HG02571 (cell line): ENCODE measurements around the gene TRAF6.

Source experiments
- ATAC-seq: cut with Tn5 transposase; IDR thresholded peaks from one replicate; pipeline ENCODE4 v1.9.1; 2021; ENCODE audit warnings: mild to moderate bottlenecking, moderate library complexity; ENCODE audit not compliant: unreplicated experiment

Gene TRAF6

DNA sequence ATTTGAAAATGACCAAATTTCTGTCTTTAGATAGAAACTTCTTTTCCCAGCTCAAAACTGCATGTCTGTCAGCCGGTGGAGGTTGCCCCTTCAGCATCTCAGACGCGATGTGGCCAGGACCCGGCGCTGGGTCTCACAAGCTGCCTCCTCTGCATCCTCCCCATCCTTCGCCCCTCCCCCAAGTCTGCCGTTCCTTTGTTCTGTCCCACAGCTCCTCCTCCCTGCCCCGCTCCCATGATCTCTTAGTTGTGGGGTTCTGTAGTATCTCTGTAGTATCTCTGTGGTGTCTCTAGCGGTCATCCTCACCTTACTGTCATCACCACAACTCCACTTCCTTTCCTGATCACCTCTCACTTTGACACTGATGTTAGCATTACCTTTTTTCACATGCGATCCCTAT lies 49.9 kb downstream of the TRAF6 start:
- ATAC-seq: no peak

DNA sequence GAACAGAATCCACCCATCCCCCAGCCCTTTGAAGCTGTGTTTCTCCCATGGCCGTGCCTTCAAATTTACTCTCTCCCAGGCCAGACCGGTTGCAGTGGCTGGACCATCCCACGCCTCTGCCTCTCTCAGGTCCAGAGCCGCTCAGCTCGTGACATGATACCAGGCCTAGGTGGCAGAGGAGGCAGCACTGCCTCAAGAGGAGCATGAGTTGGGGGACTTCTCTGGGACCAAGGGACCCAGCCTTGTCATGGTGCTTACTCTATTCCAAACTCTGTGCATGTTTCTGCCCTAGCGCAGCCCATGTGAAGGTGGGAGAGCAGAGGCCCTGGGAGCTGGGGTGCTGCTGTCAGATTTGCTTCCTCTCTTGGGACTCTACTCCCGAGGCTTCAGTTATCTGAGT lies 51.0 kb downstream of the TRAF6 start:
- no peak for ATAC-seq

DNA sequence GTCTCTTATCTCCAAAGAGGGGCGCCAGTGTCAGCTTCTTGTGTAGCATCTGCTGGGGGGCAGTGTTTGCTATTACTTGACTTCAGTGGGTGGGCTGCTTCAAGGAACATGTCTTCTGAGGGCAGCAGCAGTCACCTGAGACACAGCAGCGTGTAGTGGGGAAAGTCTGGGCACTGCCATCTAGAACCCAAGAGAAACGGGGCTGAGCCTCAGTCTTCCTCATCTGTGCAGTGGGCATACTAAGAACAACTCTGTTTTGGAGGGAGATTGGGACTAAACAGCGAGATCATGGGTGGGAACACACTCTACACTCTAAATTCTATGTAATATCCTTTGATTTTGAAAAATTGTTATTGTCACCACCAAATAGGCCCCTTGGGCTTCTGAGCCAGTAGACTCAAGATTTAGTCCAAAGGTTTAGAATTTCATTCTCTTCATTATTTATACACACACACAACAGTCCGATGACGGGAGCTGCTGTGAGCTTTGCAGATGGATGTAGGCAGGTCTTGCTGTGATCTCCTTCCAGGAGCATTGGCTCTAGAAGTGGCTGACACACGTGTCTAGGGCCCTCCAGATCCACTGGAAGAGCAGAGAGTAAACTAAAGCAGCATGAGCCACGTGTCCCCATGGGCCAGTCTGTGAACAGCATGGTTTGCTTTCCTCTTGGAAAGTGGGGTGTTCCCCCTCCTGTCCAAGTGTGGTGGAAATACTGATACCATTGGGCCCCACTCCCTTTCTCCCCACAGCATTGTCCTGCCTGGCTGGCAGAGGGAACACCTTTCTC lies 51.8 kb downstream of the TRAF6 start:
- ATAC-seq: no peak

DNA sequence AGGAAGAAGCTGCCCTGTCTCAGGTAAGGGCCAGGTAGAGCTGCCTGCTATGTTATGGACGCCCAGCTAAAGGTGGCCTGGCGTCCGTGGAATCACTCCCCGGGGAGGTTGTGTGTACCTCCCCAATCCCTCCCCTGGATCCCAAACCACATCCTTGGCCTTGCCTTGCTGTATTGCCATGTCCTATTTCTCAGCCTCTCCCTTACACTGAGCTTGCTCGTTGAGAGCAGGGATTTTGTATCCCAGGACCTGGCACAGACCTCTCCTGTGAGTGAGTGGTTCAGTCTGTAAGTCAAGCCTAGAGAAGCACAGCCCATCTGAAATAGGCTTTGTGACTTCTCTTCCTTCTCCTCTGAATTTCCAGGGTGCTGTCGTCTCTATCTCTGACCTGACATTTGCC lies 53.9 kb downstream of the TRAF6 start:
- ATAC-seq: no peak

DNA sequence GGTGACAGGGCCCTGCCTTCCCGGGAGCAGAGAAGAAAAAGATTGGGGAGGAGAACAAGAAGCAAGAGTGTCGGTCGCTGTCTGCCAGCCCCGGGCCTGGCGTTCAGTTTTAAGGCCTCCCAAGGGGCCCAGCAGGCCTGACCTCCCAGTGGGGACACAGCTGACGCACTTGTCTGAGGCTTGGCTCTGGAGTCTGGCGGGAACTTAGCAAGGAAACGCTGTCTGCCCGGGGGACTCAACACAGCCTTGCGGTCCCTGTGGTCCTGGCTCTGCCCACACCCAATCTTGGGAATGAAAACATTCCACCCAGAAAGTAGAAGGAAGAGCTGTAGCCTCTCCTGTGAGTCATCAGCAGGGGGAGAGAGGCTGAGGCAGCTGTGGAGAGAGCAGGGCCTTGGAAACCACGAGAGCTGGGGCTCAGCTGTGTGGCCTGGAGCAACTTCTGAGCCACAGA lies 54.4 kb downstream of the TRAF6 start:
- ATAC-seq: no peak

DNA sequence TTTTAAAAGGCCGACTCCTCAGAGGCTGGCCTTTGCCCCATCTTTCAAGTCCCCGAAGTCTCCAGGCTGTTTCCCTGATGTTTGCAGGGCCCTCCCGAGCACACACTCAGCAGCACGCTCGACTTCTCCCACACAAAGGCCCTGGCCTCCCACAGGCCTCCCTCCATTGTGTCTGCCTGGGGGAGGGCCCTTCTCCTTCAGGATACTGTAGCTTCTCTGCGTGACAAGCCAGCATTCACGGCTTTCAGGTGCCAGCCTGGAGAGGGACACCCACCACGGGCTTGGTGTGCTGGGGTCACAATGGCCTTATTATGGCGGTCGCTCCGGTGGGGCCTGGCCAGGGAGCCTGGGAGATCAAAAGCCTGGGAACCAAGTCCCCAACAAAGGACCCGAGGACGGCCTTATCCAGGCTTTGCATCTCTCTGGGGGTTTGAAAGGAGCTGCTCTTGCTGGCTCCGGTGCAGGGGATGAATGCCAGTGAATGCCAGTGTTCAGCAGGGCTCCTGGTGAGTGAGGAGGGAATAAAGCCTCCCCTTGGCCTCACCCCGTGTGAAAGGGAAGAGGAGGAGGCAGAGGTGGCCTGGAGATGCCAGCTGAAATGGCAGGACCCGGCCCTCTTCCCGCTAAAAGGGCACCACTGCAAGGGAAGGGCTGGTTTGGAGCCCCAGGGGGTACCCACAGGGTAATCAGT lies 55.0 kb downstream of the TRAF6 start:
- no peak for ATAC-seq

DNA sequence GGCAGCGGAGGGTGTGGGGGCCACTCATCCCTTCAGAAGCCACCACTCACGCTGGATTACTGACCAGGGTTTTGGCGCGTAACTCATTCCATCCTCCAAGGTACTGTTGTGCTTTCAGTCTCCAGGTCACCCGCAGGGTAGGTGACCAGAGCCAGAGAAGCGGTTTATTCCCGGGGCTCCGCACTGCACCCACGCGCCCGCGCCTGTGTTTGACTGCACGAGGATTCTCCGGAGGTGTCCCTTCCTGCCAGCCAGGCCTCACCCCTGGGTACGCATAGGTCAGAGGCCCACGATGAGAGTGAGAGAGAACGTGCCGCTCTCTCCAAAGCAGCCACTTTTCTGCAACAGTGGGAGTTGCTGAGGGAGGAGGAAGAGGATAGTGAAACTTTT lies 55.5 kb downstream of the TRAF6 start:
- ATAC-seq: no peak

DNA sequence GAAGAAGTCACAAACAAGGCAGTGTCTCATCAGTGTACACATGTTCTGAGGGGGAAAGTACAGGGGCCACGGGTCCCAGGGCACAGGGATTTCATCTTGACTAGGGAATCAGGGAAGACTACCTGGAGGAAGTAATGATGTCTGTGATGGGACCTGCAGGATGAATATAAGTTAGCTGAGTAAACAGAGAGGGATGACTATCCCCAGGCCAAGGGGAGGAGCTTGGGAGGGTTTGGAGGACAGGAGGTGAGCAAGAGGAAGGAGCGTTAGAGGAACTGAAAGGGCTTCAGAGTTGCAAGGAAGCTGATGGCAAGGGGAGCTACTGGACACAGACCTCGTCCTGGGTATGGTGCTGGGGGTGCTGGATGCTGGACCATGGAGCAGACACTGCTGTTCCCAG lies 56.4 kb downstream of the TRAF6 start:
- ATAC-seq: no peak

DNA sequence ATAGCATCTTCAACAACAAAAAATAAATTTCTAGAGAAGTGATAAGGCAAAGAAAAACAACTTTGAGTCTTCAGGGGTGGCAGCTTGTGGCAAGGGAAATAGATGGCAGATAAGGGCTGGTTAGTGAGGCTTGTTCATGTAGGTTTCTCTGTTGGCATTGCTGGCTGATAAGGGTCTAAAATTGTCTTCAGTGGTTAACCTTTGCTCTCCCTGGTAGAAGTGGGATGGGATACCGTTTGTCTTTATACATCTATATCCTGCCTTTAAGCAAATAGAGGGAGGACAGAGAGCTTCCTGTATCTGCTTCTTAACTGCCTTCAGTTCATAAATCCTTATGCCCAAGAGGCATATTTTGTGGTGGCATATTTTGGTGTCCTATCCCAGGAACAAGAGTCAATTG lies 57.1 kb downstream of the TRAF6 start:
- no peak for ATAC-seq

DNA sequence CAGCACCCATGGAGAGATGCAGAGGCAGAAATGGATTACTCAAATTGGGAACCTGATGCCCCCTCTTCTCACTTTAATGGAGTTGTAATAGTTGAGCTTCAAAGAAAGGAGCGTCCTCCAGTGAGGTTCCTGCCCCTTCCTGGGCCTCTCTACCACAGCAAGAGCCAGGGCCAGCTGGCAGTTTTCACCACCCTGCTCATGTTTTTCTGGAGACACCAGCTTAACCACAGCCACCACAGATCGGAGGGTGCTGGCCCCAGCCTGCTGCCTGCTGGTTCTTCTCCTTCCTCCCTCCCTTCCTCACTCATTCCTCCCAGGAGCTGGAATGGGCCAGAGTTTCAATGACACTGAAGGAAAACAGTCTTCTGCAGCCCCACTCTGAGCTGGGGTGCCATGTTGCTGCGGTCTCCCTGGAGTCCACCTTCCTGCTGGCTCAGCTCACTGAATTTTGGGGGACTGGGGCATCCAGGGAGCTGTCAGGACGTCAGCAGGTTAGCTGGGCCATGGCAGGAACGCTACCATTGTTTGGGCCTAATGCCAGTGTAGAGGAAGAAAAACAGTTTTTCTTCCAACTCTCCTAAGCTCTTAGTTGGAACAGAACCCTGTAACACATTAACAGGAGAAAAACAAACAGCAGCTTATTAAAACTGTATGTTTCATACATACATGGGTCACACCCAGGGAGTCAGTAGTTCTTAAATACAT lies 57.7 kb downstream of the TRAF6 start:
- ATAC-seq: no peak

DNA sequence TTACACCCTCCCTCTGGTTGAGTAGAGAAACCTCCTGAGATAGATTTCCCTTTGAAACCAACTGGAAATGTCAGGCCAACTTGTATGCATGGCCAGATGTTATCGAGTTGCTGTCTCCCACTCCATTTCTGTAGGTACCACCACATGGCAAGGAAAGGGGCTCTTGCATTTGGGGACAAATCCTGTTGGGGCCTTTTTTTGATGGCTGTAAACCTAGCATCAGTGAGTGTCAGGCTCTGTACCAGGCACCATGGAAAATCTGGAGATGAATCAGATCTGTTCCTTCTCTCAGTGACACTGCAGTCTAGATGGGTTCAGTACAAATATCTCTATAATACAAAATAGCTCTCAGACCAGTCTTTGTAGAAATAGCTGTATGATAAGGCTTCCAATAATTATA lies 58.4 kb downstream of the TRAF6 start:
- ATAC-seq: no peak

DNA sequence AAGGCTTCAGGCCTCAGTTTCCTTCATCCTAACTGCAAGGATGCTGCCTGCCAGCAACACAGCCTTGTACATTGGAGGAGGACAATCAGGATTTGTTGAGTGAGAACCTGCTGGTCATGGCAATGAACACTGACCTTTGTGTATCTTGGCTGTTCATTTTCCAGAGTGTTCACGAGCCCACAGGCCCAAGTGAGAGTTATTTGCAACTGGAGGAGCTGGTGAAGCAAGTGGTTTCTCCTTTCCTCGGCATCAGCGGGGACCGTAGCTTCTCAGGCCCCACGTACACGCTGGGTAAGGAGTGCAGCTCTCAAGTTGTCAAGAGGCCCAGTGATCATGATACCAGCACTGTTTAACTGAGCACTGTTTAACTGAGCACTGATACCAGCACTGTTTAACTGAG lies 59.0 kb downstream of the TRAF6 start:
- no peak for ATAC-seq

DNA sequence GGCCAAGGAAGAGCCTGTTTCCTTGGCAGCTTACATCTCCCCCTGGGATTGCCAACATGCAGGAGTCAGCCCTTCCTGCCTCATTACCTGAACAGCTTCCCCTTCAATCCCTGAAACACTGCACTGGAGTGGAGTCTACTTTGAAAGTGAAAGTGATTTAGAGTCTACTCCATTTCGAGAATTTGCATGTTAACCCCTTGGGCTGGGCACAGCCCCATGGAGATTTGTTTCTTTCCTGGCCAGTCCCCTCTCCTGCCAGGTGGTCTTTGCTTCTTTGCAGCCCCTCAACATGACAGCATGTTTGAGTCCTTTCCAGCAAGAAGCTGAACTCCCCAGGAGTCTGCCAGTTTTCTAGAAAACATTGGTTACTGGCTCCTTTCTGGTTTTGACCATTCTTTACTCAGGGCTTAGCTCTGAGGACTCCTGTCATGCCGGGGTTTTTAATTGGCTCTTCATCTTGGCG lies 59.9 kb downstream of the TRAF6 start:
- ATAC-seq: no peak

DNA sequence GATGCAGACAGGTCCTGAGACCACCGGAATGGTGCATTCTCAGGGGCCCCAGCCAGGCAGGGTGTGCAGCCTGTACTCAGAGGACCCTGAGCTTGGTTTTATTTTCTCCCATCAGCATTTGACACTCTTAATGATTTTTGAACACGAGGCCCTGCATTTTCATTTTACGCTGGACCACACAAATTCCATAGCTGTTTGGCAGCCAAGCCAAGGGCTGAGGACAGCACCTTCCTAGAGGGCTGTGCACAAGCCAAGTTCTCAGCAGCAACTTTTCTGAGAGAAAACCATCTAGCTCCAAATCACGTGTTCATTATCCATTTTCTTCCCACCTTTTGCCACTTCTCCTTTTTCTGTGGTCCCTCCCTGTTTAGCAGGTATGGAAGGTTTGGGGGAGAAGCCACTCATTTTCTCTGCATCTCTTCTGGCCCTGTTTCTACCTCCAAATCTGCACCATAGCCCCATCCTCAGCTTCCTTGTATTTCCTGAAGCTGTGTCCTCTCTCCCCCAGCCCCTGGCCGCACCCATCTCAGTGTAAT lies 60.4 kb downstream of the TRAF6 start:
- ATAC-seq: no peak

DNA sequence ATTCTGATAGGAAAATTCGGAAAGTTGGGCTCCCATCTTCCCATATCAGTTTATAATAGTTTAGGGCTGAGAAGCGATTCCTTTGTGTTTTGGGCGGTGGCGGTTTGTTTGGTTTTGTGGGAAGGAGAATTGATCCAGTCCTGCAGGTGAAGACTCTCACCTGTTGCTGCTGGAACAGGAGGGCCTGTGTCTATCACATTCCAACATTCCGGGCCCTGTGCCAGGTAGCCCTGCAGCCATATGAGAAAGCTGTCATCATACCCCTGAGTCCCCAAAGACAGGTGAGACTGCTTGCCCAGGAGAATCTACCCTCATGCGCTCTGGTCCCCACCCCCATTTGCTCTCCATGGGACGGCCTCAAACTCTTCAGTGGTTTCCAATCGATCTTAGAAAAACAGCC lies 62.1 kb downstream of the TRAF6 start:
- no peak for ATAC-seq

DNA sequence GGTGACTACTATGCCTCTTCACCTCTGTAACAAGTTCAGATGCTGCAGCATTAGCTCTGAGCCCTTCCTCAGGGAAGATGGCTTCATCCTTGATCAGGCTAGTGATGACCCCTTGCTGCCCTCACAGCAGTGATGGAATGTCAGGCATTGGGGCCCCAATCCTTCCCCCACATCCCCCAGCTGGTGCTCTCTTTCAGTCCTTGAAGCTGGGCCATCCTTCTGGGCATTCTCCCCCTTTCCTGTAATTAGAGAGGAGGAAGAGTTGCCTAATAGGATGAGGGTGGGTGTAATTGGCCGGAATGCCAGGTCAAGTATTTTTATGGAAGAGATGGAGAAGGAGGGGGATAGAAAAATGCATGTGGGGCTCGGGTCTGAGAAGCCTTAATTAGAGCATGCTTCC lies 62.6 kb downstream of the TRAF6 start:
- no peak for ATAC-seq

DNA sequence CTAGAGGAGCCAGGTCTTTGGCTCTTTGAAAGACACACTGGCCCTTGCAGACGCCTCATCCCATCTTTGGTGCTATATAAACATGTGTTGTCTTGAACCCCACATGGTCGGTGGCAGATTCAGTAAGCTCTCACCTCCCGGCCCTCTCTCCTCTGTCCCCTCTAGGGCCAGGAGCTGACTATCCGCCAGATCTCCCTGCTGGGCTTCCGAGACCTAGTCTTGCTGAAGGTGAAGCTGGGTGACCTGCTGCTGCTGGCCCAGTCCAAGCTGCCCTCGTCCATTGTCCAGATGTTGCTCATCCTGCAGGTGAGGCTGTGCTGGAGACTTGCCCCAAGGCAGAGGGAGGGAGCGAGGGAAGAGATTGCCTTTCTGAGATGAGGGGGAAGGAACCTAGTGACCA lies 63.9 kb downstream of the TRAF6 start:
- ATAC-seq: no peak

DNA sequence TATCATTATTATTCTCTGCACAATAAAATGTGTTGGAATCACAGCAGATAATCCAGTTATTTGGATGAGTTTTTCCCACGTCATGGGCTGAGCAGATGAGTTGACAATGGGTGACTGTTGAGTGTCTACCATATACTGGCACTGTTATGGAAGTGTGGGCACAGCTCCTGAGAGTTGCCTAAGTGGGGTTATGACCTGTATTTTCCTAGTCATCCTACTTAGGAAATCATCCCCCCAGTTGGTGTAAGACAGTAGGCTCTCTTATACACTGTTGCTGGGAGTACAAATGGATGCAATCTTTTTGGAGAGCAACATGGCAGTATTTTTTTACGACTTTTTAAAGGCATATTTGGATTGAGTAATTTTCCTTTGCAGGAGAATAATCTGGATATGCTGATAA lies 66.4 kb downstream of the TRAF6 start:
- no peak for ATAC-seq

DNA sequence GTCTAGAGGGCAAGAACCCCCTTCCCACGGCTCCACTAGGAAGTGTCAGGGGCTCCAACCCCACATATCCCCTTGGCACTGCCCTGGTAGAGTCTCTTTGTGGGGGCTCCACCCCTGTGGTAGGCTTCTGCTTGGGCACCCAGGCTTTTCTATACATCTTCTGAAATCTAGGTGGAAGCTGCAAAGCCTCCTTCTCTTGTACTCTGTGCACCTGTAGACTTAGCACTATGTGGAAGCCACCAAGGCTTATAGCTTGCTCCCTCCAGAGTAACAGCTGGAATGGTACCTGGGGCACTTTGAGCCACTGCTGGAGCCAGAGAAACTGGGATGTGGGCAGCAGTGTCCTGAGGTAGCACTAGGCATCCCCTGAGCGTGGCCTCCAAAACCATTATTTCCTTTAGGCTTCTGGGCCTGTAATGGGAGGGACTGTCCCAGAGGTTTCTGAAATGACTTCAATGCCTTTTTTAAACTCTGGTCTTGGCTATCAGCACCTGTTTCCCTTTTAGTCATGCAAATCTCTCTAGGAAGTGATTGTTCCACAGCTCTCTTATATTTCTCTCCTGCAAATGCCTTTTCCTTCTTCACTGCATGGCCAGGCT lies 68.4 kb downstream of the TRAF6 start:
- ATAC-seq: peak; percentile 97

DNA sequence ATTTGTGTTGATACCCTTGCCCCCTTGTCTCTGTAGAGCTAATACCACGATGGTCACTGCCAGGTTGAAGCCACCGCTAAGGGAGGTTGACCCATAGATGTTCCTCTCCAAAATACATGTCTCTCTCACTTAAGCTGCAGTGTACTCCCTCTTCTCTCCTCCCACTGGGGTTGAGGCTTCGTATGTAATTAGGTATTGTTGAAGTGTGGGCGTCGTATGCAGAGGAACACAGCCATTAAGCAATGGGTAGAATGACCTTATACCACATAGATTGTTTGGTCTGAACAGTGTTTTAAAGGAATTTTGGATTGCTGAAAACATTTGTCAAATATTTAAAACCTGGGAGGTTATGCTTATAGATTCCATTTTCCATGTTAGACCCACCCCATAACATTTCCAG lies 71.9 kb downstream of the TRAF6 start:
- ATAC-seq: no peak

DNA sequence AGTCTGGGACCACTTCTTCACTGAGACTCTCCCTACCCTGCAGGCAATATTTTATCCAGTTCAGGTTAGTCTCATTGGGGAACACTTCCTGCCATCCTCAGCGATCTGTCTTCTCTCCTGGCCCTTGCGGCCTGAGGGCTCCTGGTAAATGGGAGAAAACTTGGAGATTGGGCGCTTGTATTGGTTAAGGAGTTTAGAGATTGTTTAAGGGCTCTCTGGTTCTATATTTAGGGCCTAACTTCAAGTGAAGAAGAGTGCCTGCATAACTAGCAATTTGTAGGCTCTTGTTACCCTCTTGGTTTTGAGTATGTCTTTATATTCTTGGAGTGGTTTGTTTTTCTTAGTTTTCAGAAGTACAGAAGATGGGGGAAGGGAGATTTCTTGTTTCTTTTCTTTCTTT lies 72.7 kb downstream of the TRAF6 start:
- ATAC-seq: no peak
